Epithelial cell of proximal tubule (primary cell): ENCODE results near the gene RSAD2. TPM values are rescaled to one million over a fixed set of nuclear protein-coding genes. Genes with fewer than 3 reads are reported as not detected.
"Not testable (repeated sequence)": the region's sequence is repeated elsewhere in the genome, so short reads cannot be mapped to it uniquely, and the experiment has no call there.

Source experiments
- DNase-seq: peaks from one replicate; pipeline ENCODE4 v3.0.0-alpha.2; 2011; ENCODE audit warnings: low read depth
- H3K4me3 ChIP-seq: 2 replicates; pipeline ENCODE4 v1.5.1; 2011; ENCODE audit warnings: low read depth, mild to moderate bottlenecking, low read length
- CTCF ChIP-seq: conservative IDR thresholded peaks from 2 replicates; pipeline ENCODE4 v1.5.1; 2012; ENCODE audit warnings: low read depth, mild to moderate bottlenecking, low read length
- total RNA-seq: library from RNA; depleted of rRNA; stranded (reverse); fragments of >200 nt; gene quantifications from 2 replicates; pipeline ENCODE4 v1.2.3, GENCODE V29; 2015

Gene RSAD2
- total RNA-seq, 1 donor from 2014 or later, result under 0.01 TPM

DNA sequence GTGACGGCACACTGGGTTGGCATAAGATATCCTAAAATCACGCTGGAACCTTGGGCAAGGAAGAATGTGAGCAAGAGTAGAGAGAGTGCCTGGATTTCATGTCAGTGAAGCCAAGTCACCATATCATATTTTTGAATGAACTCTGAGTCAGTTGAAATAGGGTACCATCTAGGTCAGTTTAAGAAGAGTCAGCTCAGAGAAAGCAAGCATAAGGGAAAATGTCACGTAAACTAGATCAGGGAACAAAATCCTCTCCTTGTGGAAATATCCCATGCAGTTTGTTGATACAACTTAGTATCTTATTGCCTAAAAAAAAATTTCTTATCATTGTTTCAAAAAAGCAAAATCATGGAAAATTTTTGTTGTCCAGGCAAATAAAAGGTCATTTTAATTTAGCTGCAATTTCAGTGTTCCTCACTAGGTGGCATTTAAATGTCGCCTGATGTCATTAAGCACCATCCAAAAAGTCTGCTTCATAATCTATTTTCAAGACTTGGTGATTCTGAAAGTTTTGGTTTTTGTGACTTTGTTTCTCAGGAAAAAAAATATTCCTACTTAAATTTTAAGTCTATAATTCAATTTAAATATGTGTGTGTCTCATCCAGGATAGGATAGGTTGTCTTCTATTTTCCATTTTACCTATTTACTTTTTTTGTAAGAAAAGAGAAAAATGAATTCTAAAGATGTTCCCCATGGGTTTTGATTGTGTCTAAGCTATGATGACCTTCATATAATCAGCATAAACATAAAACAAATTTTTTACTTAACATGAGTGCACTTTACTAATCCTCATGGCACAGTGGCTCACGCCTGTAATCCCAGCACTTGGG lies 19.6 kb downstream of the RSAD2 start:
- TF ChIP-seq CTCF, result peak; percentile 69
- no peak overlapping the region for H3K4me3 ChIP-seq
- peak; percentile 9 for DNase-seq

- H3K4me3 ChIP-seq, result not testable (repeated sequence)
Measured at GRCh38 chr2:6902581-6902980, 25.0 kb downstream of the RSAD2 start.

DNA sequence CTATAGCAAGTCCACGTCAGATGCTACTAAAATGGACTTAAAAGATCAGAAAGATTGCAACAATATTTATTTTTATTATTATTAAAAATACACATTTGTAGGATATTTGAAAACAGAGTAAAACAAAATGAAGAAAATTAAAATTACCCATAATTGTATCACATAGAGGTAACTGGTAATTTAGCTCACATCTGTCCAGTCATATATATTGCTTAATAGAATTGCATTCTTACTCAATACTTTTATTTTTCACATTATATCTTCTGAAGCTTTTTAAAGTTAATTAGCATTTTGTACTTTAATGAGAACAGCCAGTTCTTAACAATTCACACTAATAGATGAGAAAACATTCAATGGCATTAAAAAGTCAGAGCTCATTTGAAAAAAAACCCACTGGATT lies 28.1 kb downstream of the RSAD2 start:
- no peak overlapping the region for H3K4me3 ChIP-seq
- TF ChIP-seq CTCF, result no peak
- no peak for DNase-seq

More at GRCh38 chr2:6902581-6902980, 25.0 kb downstream of the RSAD2 start:
- not testable (repeated sequence) for DNase-seq

DNA sequence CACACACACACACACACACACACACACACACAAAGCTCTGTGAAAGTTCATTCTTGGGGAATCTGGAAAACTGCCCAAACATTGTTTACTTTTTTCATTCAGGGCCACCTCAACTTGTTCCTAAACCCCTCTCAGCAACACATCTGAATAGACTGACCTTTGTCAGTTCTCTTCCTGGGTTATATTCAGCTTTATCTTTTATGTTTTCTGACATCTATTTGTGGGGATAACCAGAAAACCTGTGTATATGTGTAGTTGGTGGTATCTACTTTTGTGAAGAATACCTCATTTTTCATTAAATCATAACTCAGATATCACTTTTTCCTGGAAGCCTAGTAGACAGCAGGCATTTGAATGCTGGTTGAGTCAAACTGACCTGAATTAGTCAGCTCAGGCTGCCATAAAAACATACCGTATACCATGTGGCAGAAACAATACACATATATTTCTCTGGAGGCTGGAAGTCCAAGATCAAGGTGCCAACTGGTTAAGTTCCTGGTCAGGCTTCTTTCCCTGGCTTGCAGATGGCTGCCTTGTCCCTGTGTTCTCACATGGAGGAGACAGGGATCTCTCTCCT lies 28.7 kb downstream of the RSAD2 start:
- no peak for TF ChIP-seq CTCF
- no peak for DNase-seq
- H3K4me3 ChIP-seq, result no peak overlapping the region

GRCh38 chr2:6908291-6908690 lies 30.7 kb downstream of the RSAD2 start:
- no peak for TF ChIP-seq CTCF
- DNase-seq, result no peak

GRCh38 chr2:6909431-6910385 lies 32.1 kb downstream of the RSAD2 start:
- no peak for DNase-seq
- H3K4me3 ChIP-seq, result no peak overlapping the region
- TF ChIP-seq CTCF, result no peak

More at GRCh38 chr2:6908291-6908690, 30.7 kb downstream of the RSAD2 start:
- no peak overlapping the region for H3K4me3 ChIP-seq

- TF ChIP-seq CTCF, result no peak
- H3K4me3 ChIP-seq, result no peak overlapping the region
- DNase-seq, result no peak
Measured at GRCh38 chr2:6911721-6912120, 34.1 kb downstream of the RSAD2 start.
